Upper lobe of left lung (tissue), 6 donors: Measurements from ENCODE around the gene CACUL1. TPM values are rescaled to one million over a fixed set of nuclear protein-coding genes. Genes with fewer than 3 reads are reported as not detected.
"Not testable (repeated sequence)": the region's sequence is repeated elsewhere in the genome, so short reads cannot be mapped to it uniquely, and the experiment has no call there.

Experiments
- ATAC-seq, 2 donors: fragments of 200-7000 bp; cut with Tn5 transposase; one replicate each; pipeline ENCODE4 v1.9.1; 2022; ENCODE audit warnings: mild to moderate bottlenecking in 2 of 2, moderate library complexity in 2 of 2; ENCODE audit not compliant: low FRiP score in 2 of 2
- DNase-seq, 2 donors: peaks; one replicate each; pipeline ENCODE4 v3.0.0-alpha.2; 2019 to 2020
- H3K27ac ChIP-seq, 4 donors: fragments of 200-600 bp; sonication (generic); one replicate each; pipeline ENCODE4 v1.5.1; 2016 to 2019
- H3K27me3 ChIP-seq, 4 donors: fragments of 200-600 bp; sonication (generic); one replicate each; pipeline ENCODE4 v1.5.1; 2017 to 2019
- H3K36me3 ChIP-seq, 4 donors: fragments of 200-600 bp; sonication (generic); one replicate each; pipeline ENCODE4 v1.5.1; 2016 to 2019
- H3K4me1 ChIP-seq, 4 donors: fragments of 200-600 bp; sonication (generic); one replicate each; pipeline ENCODE4 v1.5.1; 2018 to 2019
- H3K4me3 ChIP-seq, 4 donors: fragments of 200-600 bp; sonication (generic); one replicate each; pipeline ENCODE4 v1.5.1; 2017 to 2019; ENCODE audit warnings: mild to moderate bottlenecking in 2 of 4, moderate library complexity in 1 of 4
- H3K9me3 ChIP-seq, 4 donors: fragments of 200-600 bp; sonication (generic); one replicate each; pipeline ENCODE4 v1.5.1; 2018 to 2019
- CTCF ChIP-seq, 6 experiments: fragments of 450-650 bp in 4 of 6; fragments of 200-600 bp in 2 of 6; sonication (generic) in 2 of 6; IDR thresholded peaks; one replicate each; pipeline ENCODE4 v1.5.1; 2016 to 2019; ENCODE audit warnings: antibody characterized with exemption in 6 of 6
- EP300 ChIP-seq, 4 donors: sonication (generic); formaldehyde crosslinking; IDR thresholded peaks; one replicate each; pipeline ENCODE4 v1.5.1; 2017; ENCODE audit warnings: antibody characterized with exemption in 4 of 4, control low read depth in 2 of 4
- POLR2A ChIP-seq, 4 donors: fragments of 450-650 bp; IDR thresholded peaks; one replicate each; pipeline ENCODE4 v1.5.1; 2016 to 2017; ENCODE audit warnings: antibody characterized with exemption in 4 of 4, mild to moderate bottlenecking in 2 of 4
- POLR2AphosphoS5 ChIP-seq, 2 donors: sonication (generic); formaldehyde crosslinking; IDR thresholded peaks; one replicate each; pipeline ENCODE4 v1.5.1; 2017; ENCODE audit warnings: antibody characterized with exemption in 2 of 2
- WGBS, 2 donors: methylation state at CpG; one replicate each; pipeline ENCODE4 v1.1.5; 2017 to 2018; 5-methylcytosine and 5-hydroxymethylcytosine counted together
- total RNA-seq, 6 donors: library from RNA; depleted of rRNA in 4 of 6; stranded (reverse); fragments of >200 nt in 4 of 6; gene quantifications; one replicate each; pipeline versions ENCODE4 v1.1.0 to v1.2.1, GENCODE V29; 2016 to 2021
- donor health status: DM: no; HTN: no; CAD: no; lungs with moderate emphysema.
- donor health status: DM: no; HTN: yes; CAD: no; lungs with severe emphysema.

CACUL1 gene
- total RNA-seq, 6 donors from 2014 or later, result 23.3 to 44.0 (median 38.2) TPM

GRCh38 chr10:118799777-118800176 is 45.0 kb upstream of the CACUL1 start:
- DNase-seq, result no peak
- Histone ChIP-seq H3K9me3 (no peaks in the 10 kb centered on the region), H3K4me1 (no peaks in the 10 kb centered on the region), H3K36me3 (no peaks in the 10 kb centered on the region), H3K27me3 (no peaks in the 10 kb centered on the region), H3K4me3 (no peak overlapping the region), H3K27ac (no peak overlapping the region)
- WGBS, 2 donors, result 52 to 67% methylated on average over 3 of the region's 3 CpGs
- no peak for ATAC-seq
- TF ChIP-seq CTCF (IDR thresholded peaks at IDR 0.05) (no peak), EP300 (IDR thresholded peaks at IDR 0.05) (no peak), POLR2A (IDR thresholded peaks at IDR 0.05) (no peak), POLR2AphosphoS5 (IDR thresholded peaks at IDR 0.05) (no peak)

GRCh38 chr10:118798231-118798662 is 43.5 kb upstream of the CACUL1 start:
- no peak for DNase-seq
- H3K36me3 ChIP-seq, result no peaks in the 10 kb centered on the region
- WGBS, 2 donors, result 55 to 65% methylated on average over 3 of the region's 3 CpGs
- no peak overlapping the region for H3K27ac ChIP-seq
- H3K4me3 ChIP-seq, result no peak overlapping the region
- no peaks in the 10 kb centered on the region for H3K27me3 ChIP-seq
- H3K4me1 ChIP-seq, result no peaks in the 10 kb centered on the region
- TF ChIP-seq CTCF (IDR thresholded peaks at IDR 0.05) (no peak), POLR2AphosphoS5 (IDR thresholded peaks at IDR 0.05) (no peak), EP300 (IDR thresholded peaks at IDR 0.05) (no peak), POLR2A (IDR thresholded peaks at IDR 0.05) (no peak)
- ATAC-seq, result peak in 1 of 2 donors; percentile 87
- H3K9me3 ChIP-seq, result no peaks in the 10 kb centered on the region

GRCh38 chr10:118794971-118795370 is 40.2 kb upstream of the CACUL1 start:
- DNase-seq, result peak in 1 of 2 donors; percentile 62
- H3K4me1 ChIP-seq, H3K9me3 ChIP-seq, H3K4me3 ChIP-seq, H3K27ac ChIP-seq, H3K36me3 ChIP-seq, ATAC-seq, H3K27me3 ChIP-seq: not testable (repeated sequence)
- 94 to 96% methylated on average over 7 of the region's 7 CpGs for WGBS, 2 donors

- no peaks in the 10 kb centered on the region for H3K27me3 ChIP-seq
- H3K36me3 ChIP-seq, result no peaks in the 10 kb centered on the region
- H3K4me3 ChIP-seq, result no peak overlapping the region
- 78 to 82% methylated on average over 6 of the region's 6 CpGs for WGBS, 2 donors
- TF ChIP-seq EP300 (IDR thresholded peaks at IDR 0.05) (peak in 1 of 4 donors; percentile 77), CTCF (IDR thresholded peaks at IDR 0.05) (no peak), POLR2AphosphoS5 (IDR thresholded peaks at IDR 0.05) (peak in 1 of 2 donors; percentile 41), POLR2A (IDR thresholded peaks at IDR 0.05) (peak in 1 of 4 donors; percentile 50)
- no peaks in the 10 kb centered on the region for H3K9me3 ChIP-seq
- peak overlapping the region in 3 of 4 donors; percentile 33 to 52 (median 38) for H3K27ac ChIP-seq
- peak in 1 of 2 donors; percentile 51 for DNase-seq
- peak; percentile 55 to 64 for ATAC-seq
- no peaks in the 10 kb centered on the region for H3K4me1 ChIP-seq
Observed at GRCh38 chr10:118793545-118793944, 38.8 kb upstream of the CACUL1 start.

- no peaks in the 10 kb centered on the region for H3K4me1 ChIP-seq
- H3K9me3 ChIP-seq, result no peaks in the 10 kb centered on the region
- peak overlapping the region in 3 of 4 donors; percentile 38 to 76 (median 64) for H3K27ac ChIP-seq
- ATAC-seq (peak; percentile 77 to 89), DNase-seq (peak in 1 of 2 donors; percentile 54)
- TF ChIP-seq CTCF (IDR thresholded peaks at IDR 0.05) (no peak), POLR2A (IDR thresholded peaks at IDR 0.05) (peak in 1 of 4 donors; percentile 51)
- WGBS, 2 donors, result 67% methylated on average over 1 of the region's 1 CpG
- H3K4me3 ChIP-seq, result no peak overlapping the region
- H3K36me3 ChIP-seq, result no peaks in the 10 kb centered on the region
- no peaks in the 10 kb centered on the region for H3K27me3 ChIP-seq
Observed at GRCh38 chr10:118792526-118792925, 37.8 kb upstream of the CACUL1 start.
